HepG2 (cell line): ENCODE measurements around the gene CNTFR. TPM values are rescaled to one million over a fixed set of nuclear protein-coding genes. Genes with fewer than 3 reads are reported as not detected.

Experiments
- HNF4A ChIP-seq: sonication (generic); formaldehyde crosslinking; IDR thresholded peaks from 2 replicates; pipeline ENCODE4 v1.4.0; 2020; ENCODE audit warnings: missing genetic modification reagents
- SOX5 ChIP-seq: IDR thresholded peaks from 2 replicates; pipeline ENCODE4 v1.6.1; 2016; ENCODE audit warnings: borderline replicate concordance
- ZBTB7A ChIP-seq: sonication (generic); formaldehyde crosslinking; IDR thresholded peaks from 2 replicates; pipeline ENCODE4 v1.8.0; 2022; ENCODE audit warnings: mild to moderate bottlenecking, missing genetic modification reagents
- ZFP90 ChIP-seq: sonication (generic); formaldehyde crosslinking; IDR thresholded peaks from 2 replicates; pipeline ENCODE4 v1.8.0; 2022; ENCODE audit warnings: missing genetic modification reagents, mild to moderate bottlenecking, inconsistent platforms, borderline replicate concordance
- ZMYM2 ChIP-seq: sonication (generic); formaldehyde crosslinking; IDR thresholded peaks from 2 replicates; pipeline ENCODE4 v1.8.0; 2022; ENCODE audit warnings: mild to moderate bottlenecking, missing genetic modification reagents
- ZNF367 ChIP-seq: sonication (generic); formaldehyde crosslinking; IDR thresholded peaks from 2 replicates; pipeline ENCODE4 v1.4.0; 2020; ENCODE audit warnings: missing genetic modification reagents, borderline replicate concordance
- ZNF773 ChIP-seq: sonication (generic); formaldehyde crosslinking; IDR thresholded peaks from 2 replicates; pipeline ENCODE4 v1.4.0; 2020; ENCODE audit warnings: missing genetic modification reagents, borderline replicate concordance
- polyA plus RNA-seq, 8 experiments: library from polyadenylated mRNA; depleted of rRNA in 3 of 8; stranded (reverse) in 7 of 8; unstranded in 1 of 8; fragments of >200 nt; fragmentation: Illumina TruSeq in 4 of 8; extraction: Trizol in 4 of 8; gene quantifications; 2 replicates each; pipeline versions ENCODE4 v1.2.1 to v1.2.3, GENCODE V29; 2011 to 2016; ENCODE audit warnings: low read depth in 4 of 8, missing spikeins in 1 of 8, mixed read lengths in 1 of 8; ENCODE audit not compliant: insufficient read depth in 1 of 8
- total RNA-seq, 5 experiments: library from RNA; depleted of rRNA; stranded (reverse); fragments of >200 nt; fragmentation: Illumina TruSeq; extraction: Trizol; gene quantifications; 2 replicates each; pipeline ENCODE4 v1.2.3, GENCODE V29; 2016; ENCODE audit warnings: low read depth in 1 of 5
- TF ChIP-seq, protein P1 (sequence below): sonication (generic); formaldehyde crosslinking; IDR thresholded peaks from 2 replicates; pipeline ENCODE4 v1.4.0; 2020; ENCODE audit warnings: missing genetic modification reagents
- TF ChIP-seq, protein P2 (sequence below): sonication (generic); formaldehyde crosslinking; IDR thresholded peaks from 2 replicates; pipeline ENCODE4 v1.5.0; 2020; ENCODE audit warnings: missing genetic modification reagents

CNTFR gene
- total and polyA plus RNA-seq, 2 of the 13 experiments (the other 11 are each of a cell fraction or from before 2014, with no cell fraction given) = not detected

DNA sequence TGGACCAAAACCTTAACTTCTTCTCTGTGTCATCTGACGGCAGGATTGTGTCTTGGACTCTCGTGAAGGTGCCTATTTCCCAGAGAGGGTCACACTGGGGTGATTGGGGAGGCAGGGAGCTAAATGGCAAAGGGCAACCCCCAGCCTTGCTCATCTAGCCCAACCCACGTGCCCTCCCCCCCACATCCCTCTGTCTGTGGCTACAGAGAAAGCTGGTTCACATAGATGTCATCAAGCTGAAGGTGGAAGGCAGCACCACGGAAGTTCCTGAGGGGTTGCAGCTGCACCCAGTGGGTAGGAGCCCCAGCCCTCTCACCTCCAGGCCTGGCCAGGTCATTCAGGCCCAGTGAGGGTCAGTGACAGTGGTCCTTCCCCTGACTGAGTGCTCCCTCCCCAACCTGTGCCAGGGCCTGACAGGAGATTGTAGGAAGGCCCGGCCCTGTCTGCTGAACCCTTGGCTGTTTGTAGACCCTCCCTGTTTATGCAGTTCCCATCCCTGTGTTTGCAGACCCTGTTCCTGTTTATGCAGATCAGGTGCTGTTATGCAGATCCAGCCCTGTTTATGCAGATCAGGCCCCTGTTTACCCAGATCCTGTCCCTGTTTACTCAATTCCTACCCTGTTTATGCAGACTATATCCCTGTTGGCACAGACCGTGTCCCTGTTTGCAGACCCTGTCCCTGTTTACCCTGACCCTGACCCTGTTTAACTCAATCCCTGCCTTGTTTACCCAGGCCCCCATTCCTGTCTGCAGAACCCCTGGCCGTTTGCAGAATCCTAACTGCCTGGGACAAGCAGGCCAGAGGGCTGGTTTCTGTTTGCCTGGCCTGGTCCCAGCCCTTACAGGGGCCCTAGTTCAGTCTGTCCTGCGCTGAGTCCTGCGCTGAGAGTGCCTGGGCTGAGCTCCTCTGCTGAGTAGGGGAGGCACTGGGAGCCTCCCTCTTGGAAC, 77.1 kb downstream of the CNTFR start (continued):
- TF ChIP-seq, protein P1, sequence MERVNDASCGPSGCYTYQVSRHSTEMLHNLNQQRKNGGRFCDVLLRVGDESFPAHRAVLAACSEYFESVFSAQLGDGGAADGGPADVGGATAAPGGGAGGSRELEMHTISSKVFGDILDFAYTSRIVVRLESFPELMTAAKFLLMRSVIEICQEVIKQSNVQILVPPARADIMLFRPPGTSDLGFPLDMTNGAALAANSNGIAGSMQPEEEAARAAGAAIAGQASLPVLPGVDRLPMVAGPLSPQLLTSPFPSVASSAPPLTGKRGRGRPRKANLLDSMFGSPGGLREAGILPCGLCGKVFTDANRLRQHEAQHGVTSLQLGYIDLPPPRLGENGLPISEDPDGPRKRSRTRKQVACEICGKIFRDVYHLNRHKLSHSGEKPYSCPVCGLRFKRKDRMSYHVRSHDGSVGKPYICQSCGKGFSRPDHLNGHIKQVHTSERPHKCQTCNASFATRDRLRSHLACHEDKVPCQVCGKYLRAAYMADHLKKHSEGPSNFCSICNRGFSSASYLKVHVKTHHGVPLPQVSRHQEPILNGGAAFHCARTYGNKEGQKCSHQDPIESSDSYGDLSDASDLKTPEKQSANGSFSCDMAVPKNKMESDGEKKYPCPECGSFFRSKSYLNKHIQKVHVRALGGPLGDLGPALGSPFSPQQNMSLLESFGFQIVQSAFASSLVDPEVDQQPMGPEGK (CRISPR knock-in tag) = peak; percentile 80
- 0 out of 2 replicates have a peak, but pooled peaks have one; percentile 29 for TF ChIP-seq ZFP90 (CRISPR knock-in tag)
- no peak for TF ChIP-seq ZNF367 (CRISPR knock-in tag)
- TF ChIP-seq ZNF773 (CRISPR knock-in tag) = no peak
- TF ChIP-seq ZBTB7A = peak; percentile 90; the same call in 1 of the 2 replicates
- TF ChIP-seq ZMYM2 = no peak
- no peak for TF ChIP-seq SOX5
- TF ChIP-seq HNF4A (CRISPR knock-in tag) = peak; percentile 60
- TF ChIP-seq, protein P2, sequence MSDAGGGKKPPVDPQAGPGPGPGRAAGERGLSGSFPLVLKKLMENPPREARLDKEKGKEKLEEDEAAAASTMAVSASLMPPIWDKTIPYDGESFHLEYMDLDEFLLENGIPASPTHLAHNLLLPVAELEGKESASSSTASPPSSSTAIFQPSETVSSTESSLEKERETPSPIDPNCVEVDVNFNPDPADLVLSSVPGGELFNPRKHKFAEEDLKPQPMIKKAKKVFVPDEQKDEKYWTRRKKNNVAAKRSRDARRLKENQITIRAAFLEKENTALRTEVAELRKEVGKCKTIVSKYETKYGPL (CRISPR knock-in tag) = no peak
